Iris pigment epithelial cell (primary cell): ENCODE results near the gene TEX19.

Experiments used
- DNase-seq: peaks from one replicate; pipeline ENCODE4 v3.0.0-alpha.2; 2011; ENCODE audit warnings: low read depth

The TEX19 gene

DNA sequence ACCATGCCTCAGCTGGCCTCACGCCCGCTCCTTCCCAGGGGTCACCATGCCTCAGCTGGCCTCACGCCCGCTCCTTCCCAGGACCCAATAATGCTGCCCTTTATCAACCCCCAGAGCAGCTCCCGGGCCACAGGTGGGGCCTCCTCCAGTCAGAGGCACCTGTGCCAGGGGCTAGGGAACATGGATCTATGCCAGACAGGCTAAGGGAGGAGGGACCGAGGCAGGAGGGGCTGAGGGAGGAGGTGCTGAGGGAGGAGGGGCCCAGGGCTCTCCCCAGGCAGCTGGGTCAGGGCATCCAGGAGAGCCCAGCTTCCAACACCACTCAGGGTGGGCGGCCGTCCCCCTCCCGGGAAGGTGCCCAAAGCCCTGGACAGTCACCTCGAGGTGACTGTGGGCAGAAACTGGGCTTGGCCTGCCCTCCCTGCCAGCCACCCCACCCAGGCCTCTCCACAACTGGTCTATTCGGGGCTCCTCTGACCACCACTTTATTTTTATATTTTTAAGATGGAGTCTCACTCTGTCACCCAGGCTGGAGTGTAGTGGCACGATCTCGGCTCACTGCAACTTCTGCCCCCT, 31.9 kb downstream of the TEX19 start:
- DNase-seq: no peak

- DNase-seq: no peak
Measured at GRCh38 chr17:82391496-82392066, 32.5 kb downstream of the TEX19 start.

- no peak for DNase-seq
Measured at GRCh38 chr17:82392209-82392920, 33.3 kb downstream of the TEX19 start.

DNA sequence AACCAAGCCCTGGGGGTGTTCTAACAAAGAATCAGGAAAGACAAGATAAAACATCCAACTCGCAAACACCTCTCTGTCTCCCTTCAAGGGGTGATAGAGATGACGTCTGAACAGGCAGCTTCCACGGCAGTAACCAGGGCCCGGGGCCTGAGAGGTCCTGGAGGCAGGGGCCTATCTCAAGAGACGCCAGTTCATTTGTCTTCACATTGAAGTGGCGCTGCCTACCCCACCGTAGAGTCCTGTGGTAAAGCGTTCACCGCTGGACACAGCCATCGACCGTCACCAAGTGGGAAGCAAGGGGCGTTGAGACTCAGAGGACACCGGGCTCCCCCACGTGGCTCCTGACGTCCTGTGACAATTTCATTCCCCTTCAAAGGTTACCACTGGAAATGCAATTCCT, 33.9 kb downstream of the TEX19 start:
- no peak for DNase-seq

GRCh38 chr17:82394278-82394677, 35.2 kb downstream of the TEX19 start:
- DNase-seq: no peak

GRCh38 chr17:82396601-82397435, 37.8 kb downstream of the TEX19 start:
- peak; percentile 80 for DNase-seq

- no peak for DNase-seq
Measured at GRCh38 chr17:82397449-82398335, 38.6 kb downstream of the TEX19 start.

- DNase-seq: peak; percentile 31
Measured at GRCh38 chr17:82399041-82399441, 40.0 kb downstream of the TEX19 start.

DNA sequence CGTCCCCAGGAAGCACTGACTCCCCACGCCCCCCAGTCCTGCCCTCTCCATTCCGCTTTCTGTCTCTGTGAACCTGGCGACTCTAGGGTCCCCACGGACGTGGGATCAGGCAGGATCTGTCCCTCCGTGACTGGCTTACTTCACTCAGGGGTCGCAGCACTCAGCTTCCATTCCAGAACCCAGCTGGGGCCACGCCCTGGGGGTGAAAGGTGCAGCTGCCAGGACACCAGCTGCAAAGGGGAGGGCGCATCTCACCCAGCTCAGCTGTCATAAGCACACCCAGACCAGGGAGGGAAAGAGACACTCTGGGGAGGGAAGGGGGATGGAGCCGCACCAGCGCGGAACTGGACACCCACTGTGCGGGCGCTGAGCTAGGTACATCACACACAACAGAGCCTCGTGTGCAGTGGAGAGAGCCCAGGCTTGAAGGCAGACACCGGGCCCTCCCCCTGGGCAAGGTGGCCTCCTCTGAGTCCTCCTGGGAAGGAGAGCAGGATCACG, 40.6 kb downstream of the TEX19 start:
- no peak for DNase-seq

DNA sequence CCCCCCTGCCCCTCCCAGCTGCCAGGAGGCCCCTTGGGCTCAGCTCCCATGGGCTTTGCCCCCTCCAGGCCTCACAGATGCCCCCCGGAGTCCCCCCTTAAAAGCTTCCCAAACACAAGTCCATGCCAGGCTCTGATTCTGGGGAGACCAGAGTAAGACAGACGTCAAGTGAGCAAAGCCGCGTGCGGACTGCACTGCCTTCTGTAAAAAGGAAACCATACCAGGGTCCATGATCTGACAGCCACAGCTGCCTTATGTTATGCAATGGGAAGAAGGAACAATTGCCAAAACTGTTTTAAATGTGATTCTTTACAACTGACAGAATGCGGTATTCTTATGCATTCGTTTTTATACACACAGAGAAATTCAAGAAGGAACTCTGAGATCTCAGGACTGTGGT, 41.2 kb downstream of the TEX19 start:
- no peak for DNase-seq

GRCh38 chr17:82400830-82401229, 41.8 kb downstream of the TEX19 start:
- no peak for DNase-seq

DNA sequence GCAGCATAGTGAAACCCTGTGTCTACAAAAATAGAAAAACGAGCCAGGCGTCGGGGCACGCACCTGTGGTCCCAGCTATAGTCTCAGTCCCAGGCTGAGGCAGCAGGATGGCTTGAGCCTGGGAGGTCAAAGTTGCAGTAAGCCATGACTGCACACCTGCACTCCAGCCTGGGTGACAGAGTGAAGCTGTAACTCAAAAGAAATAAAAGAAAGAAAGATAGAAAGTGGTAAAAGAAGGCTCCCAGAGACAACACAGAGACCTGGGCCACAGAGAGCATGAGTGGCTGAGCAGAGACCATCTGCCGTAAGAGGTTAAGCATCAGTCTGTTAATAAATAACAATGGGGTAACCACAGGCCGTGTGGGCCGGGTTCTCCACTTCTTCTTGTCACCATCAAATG, 43.8 kb downstream of the TEX19 start:
- no peak for DNase-seq

DNA sequence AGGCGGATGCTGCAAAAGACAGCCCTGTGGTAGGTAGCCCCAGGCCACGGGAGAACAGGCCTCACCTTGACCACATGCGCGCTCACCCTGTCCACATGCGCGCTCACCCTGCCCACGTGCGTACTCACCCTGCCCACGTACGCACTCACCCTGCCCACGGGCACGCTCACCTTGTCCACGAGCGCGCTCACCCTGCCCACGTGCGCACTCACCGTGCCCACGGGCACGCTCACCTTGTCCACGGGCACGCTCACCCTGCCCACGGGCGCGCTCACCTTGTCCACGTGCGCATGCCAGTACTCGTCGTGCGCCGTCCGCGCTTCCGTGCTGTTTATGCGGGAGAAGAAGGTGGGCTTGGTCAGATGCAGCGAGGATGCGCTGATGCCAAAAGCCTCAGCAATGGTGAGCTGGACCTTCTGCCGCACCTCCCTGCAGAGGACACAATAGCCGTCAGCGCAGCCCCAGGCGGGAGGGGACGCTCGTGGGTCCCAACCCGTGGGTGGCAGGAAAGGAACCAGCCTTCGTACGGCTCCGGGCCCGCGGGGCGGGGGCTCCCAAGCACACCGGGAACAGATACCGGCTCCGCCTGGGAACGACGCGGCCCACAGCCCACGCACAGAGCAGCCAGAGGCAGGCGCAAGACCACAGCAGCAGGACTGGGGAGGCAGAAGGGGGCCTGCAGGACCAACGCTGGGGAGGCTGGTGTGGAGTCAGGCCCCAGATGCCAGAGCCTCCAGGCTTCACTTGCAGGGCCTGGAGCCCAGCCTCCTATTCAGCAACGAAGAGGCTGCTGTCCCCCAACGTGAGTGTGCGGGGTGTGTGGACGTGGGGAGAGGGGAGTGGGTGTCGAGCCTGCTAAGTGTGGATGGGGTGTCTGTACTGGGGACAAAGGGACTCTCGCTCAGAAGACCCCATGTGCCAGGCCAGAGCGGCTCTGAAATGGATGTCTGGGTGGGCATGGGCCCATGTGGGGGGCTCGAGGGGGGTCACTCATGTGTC, 44.9 kb downstream of the TEX19 start:
- no peak for DNase-seq

DNA sequence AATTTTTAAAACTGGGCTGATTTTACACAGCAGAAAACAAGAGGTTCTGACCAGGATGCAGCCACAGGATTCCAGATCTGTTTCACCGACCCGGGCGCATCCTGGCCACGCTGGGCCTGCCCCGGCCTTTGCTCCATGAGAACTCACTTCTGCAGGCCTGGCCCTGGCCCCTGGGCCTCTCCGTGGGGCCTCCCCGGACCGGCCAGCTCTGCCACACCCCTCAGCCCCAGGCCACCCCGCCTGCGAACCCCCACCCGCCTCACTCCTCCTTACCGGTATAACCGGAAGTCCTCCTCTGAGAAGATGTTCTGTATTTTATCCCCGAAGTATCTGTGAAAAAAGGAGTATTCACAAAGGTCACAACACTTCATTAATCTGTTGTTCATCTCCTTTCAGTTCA, 46.0 kb downstream of the TEX19 start:
- DNase-seq: no peak

- no peak for DNase-seq
Measured at GRCh38 chr17:82406131-82406671, 47.2 kb downstream of the TEX19 start.

DNA sequence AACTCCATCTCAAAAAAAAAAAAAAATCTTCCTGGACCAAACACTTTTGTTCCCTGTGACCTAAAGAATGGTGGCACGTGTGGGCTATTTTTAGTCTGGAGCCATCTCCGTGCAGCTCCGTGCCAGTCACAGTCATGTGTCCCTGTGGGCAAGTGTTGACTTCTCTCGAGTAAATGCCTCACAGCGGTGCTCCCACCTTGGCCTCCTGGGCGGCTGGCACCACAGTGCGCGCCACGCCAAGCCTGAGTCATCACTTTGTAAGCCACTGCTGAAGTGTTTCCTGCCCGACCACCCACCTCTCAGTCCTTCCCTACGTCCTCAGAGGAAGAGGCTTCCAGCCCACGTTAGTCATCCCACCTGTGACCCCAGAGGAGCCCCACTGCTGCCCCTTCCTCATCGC, 48.2 kb downstream of the TEX19 start:
- peak; percentile 26 for DNase-seq

DNA sequence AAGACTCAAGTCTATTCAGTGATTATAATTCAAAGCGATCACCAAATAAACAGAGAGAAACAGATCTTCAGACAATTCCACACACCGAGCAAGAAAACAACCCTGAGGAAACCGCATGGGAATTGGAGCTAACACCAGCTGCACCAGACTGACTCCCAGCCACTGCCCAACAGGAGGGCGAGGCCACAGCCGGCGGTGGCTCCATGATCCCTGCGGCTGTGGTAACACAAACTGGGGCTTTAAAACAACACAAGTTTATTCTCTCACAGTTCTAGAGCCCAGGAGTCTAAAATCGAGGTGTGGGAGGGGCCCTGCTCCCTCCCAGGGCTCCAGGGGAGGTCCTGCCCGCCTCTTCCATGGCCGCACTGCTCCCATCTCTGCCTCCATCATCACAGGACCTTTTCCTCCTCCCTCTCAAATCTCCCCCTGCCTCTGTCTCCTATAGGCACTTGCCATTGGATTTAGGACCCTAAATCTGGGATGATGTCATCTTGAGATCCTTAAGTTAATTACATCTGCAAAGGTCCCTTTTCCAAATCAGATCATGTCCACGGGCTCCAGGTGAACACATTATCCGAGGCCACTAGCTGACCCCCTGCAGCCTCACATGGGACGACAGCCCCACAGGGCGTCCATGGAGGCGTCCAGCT, 49.4 kb downstream of the TEX19 start:
- no peak for DNase-seq

- DNase-seq: no peak
Measured at GRCh38 chr17:82408938-82409318, 49.9 kb downstream of the TEX19 start.

DNA sequence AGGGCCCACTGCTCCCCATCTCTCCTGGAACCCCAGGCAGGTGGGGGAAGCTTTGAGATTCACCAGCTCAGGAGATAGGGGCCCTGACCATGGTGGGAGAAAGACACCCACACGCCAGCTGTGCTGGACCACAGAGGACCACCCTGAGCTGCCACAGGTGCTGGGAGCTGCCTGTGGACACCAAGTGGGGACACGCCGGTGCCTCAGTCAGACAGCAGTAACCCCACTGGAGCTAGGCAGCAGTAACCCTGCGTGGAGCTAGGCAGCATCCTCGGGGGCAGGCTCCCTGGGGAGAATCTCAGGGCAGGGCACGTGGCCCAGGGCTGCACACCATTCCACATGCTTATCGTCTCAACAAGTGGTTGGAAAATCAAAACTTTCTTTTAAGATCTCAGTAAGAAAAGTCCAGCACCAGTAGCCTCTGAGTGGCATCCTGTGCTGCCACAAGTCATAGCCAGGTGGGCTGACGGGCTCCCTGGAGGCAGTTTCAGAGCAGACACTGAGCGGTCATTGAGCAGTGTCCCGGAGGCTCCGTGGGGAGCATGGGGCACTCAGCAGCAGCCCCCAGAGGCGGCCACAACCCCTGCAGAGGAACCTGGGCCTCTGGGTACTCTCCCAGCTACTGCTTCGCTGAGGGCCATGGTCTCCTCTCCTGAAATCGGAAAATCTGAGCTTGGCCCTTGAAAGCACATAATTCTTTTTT, 51.1 kb downstream of the TEX19 start:
- DNase-seq: no peak
